Activated naive CD4-positive, alpha-beta T cell treated with anti-CD3 and anti-CD28 coated beads, Interleukin-2, amount 10 ng/mL, durations not matched to agents 7 days and 5 days (primary cell): ENCODE measurements around the gene ABCA1.

ENCODE experiments used
- CTCF ChIA-PET: fragments of 350-600 bp; sonication (Branson Sonifier 250); formaldehyde crosslinking; loops from one replicate; lab custom pipeline; 2021; ENCODE audit warnings: antibody characterized with exemption; lab: Charles Lee
- DNase-seq: peaks from one replicate; pipeline ENCODE4 v3.0.0-alpha.2; 2020
- H3K27ac Mint-ChIP-seq: one replicate; pipeline ENCODE4 v1.8.0; 2021; ENCODE audit warnings: mild to moderate bottlenecking, moderate library complexity, mixed read lengths
- H3K27me3 Mint-ChIP-seq: one replicate; pipeline ENCODE4 v1.8.0; 2021; ENCODE audit warnings: mild to moderate bottlenecking, mixed read lengths
- H3K36me3 Mint-ChIP-seq: one replicate; pipeline ENCODE4 v1.8.0; 2021; ENCODE audit warnings: mixed read lengths
- H3K4me1 Mint-ChIP-seq: one replicate; pipeline ENCODE4 v1.8.0; 2021; ENCODE audit warnings: mixed read lengths
- H3K4me3 Mint-ChIP-seq: one replicate; pipeline ENCODE4 v1.8.0; 2021; ENCODE audit warnings: mild to moderate bottlenecking, moderate library complexity, mixed read lengths
- H3K9me3 Mint-ChIP-seq: one replicate; pipeline ENCODE4 v1.8.0; 2021; ENCODE audit warnings: mixed read lengths

The ABCA1 gene

GRCh38 chr9:104843644-104844240 lies 84.2 kb downstream of the ABCA1 start:
- no peak for DNase-seq
- Mint-ChIP-seq H3K27me3 (no peaks in the 10 kb centered on the region), H3K4me3 (no peak overlapping the region), H3K9me3 (no peaks in the 10 kb centered on the region), H3K36me3 (no peaks in the 10 kb centered on the region), H3K4me1 (no peaks in the 10 kb centered on the region), H3K27ac (no peak overlapping the region)
- CTCF ChIA-PET = no interaction called here

GRCh38 chr9:104842698-104843097 lies 85.3 kb downstream of the ABCA1 start:
- DNase-seq = no peak
- Mint-ChIP-seq H3K27ac (no peak overlapping the region), H3K4me1 (no peaks in the 10 kb centered on the region), H3K36me3 (no peaks in the 10 kb centered on the region), H3K27me3 (no peaks in the 10 kb centered on the region), H3K4me3 (no peak overlapping the region), H3K9me3 (no peaks in the 10 kb centered on the region)
- CTCF ChIA-PET = no interaction called here

DNA sequence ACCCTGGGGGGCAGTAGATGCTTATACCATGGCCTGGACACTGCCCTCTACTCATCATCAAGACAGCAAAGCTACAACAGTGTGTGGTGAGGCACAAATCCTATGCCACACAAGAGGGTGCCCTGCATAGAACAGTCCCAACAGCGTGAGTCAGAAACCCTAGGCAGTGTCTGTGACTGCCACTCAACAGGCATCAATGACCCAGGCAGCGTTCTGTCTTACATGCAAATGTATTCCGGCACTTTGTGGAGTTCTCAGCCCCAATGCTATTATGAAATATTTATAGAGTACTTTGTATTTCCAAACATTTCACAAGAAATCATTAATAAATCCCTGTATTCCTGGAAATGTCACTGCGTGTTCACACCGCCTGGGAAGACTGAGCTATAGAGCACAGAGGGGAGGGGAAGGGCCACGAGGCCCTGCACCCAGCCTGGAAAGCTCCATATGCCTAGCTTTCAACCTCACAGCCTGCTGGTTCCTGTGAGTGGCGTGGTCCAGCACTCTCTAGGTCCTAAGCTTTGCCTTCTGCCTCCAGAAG lies 86.3 kb downstream of the ABCA1 start:
- H3K27me3 Mint-ChIP-seq = no peaks in the 10 kb centered on the region
- CTCF ChIA-PET = no interaction called here
- H3K4me1 Mint-ChIP-seq = peaks cover under 1% of the 10 kb centered on the region
- no peak overlapping the region for H3K4me3 Mint-ChIP-seq
- no peak for DNase-seq
- H3K9me3 Mint-ChIP-seq = no peaks in the 10 kb centered on the region
- no peaks in the 10 kb centered on the region for H3K36me3 Mint-ChIP-seq
- H3K27ac Mint-ChIP-seq = no peak overlapping the region

- H3K36me3 Mint-ChIP-seq = no peaks in the 10 kb centered on the region
- CTCF ChIA-PET = no interaction called here
- no peak overlapping the region for H3K27ac Mint-ChIP-seq
- no peaks in the 10 kb centered on the region for H3K9me3 Mint-ChIP-seq
- peaks cover 8% of the 10 kb centered on the region for H3K4me1 Mint-ChIP-seq
- H3K4me3 Mint-ChIP-seq = no peak overlapping the region
- no peaks in the 10 kb centered on the region for H3K27me3 Mint-ChIP-seq
- no peak for DNase-seq
These were observed 89.0 kb downstream of the ABCA1 start for GRCh38 chr9:104838958-104839357.

DNA sequence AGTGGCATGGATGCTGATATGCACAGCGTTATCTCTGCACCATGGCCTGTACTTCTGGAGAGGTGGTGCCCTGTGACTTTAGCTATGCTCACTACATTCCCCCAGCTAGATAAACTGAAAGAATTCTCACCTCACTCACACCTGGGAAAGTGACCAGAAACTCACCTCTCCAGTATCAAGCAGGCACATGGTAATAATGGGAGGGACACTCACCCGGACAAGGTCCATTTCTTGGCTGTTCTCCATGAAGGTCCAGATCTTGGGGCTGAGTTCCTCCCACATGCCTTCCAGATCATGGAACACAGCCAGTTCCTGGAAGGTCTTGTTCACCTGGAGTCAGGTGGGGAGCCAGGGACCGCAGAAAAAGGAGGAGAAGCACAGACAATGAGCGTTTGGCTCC lies 91.2 kb downstream of the ABCA1 start:
- no peak overlapping the region for H3K27ac Mint-ChIP-seq
- no peak overlapping the region for H3K4me3 Mint-ChIP-seq
- no peaks in the 10 kb centered on the region for H3K27me3 Mint-ChIP-seq
- CTCF ChIA-PET = no interaction called here
- H3K4me1 Mint-ChIP-seq = peaks cover 8% of the 10 kb centered on the region
- no peaks in the 10 kb centered on the region for H3K36me3 Mint-ChIP-seq
- DNase-seq = no peak
- H3K9me3 Mint-ChIP-seq = no peaks in the 10 kb centered on the region

DNA sequence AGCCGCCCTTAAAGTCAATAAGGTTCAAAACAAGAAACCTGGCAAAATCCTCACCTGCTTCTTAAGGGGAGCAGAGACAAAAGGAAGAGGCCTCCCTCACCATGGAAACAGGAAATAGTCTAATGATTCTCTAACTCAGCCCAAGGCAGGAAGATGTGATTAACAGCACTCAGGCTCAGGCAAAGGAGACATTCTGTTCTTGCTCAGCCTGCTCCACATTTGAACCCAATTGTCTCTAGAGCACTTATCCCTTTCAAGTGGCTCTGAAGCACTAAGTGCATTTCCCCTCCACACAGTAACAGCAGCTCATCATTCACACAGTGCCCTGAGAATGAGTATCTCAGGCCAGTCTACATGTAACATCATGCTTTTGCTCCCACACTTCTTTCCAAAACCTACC lies 91.7 kb downstream of the ABCA1 start:
- Mint-ChIP-seq H3K9me3 (no peaks in the 10 kb centered on the region), H3K27me3 (no peaks in the 10 kb centered on the region), H3K36me3 (no peaks in the 10 kb centered on the region), H3K27ac (no peak overlapping the region), H3K4me3 (no peak overlapping the region), H3K4me1 (peaks cover 8% of the 10 kb centered on the region)
- CTCF ChIA-PET = no interaction called here
- no peak for DNase-seq

DNA sequence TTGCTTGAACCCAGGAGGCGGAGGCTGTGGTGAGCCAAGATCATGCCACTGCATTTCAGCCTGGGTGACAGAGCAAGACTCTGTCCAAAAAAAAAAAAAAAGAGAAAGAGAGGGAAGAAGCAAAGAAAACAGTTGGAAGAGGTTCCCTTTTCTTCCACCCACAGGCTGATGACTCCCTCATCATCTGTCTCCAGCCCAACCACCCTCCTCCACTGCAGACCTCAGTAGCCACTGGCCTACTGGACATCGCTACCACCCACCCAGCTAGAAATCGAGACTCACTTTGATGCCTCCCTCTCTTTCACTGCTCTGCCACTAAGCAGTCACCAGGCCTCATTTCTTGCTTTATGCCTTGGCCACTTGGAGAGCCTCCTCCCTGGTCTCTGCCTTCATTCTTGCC lies 92.8 kb downstream of the ABCA1 start:
- Mint-ChIP-seq H3K9me3 (no peaks in the 10 kb centered on the region), H3K27ac (no peak overlapping the region), H3K4me1 (peaks cover 8% of the 10 kb centered on the region), H3K4me3 (no peak overlapping the region), H3K36me3 (no peaks in the 10 kb centered on the region), H3K27me3 (no peaks in the 10 kb centered on the region)
- DNase-seq = no peak
- CTCF ChIA-PET = no interaction called here

GRCh38 chr9:104833696-104834095 lies 94.3 kb downstream of the ABCA1 start:
- H3K9me3 Mint-ChIP-seq = no peaks in the 10 kb centered on the region
- no peaks in the 10 kb centered on the region for H3K27me3 Mint-ChIP-seq
- DNase-seq = no peak
- no peak overlapping the region for H3K27ac Mint-ChIP-seq
- H3K4me1 Mint-ChIP-seq = peaks cover 11% of the 10 kb centered on the region
- H3K4me3 Mint-ChIP-seq = no peak overlapping the region
- H3K36me3 Mint-ChIP-seq = no peaks in the 10 kb centered on the region
- CTCF ChIA-PET = interaction anchor here (0.6 kb wide), 1 partner anchor 53 kb away, joined by 3 read pairs; no protein-coding TSS in a partner anchor

- no peak for DNase-seq
- Mint-ChIP-seq H3K9me3 (no peaks in the 10 kb centered on the region), H3K36me3 (no peaks in the 10 kb centered on the region), H3K4me1 (peaks cover 11% of the 10 kb centered on the region), H3K4me3 (no peak overlapping the region), H3K27ac (no peak overlapping the region), H3K27me3 (no peaks in the 10 kb centered on the region)
- CTCF ChIA-PET = interaction anchor here (1.6 kb wide), 1 partner anchor 31 kb away, joined by 4 read pairs; no protein-coding TSS in a partner anchor
These were observed 96.3 kb downstream of the ABCA1 start for GRCh38 chr9:104831681-104832080.

DNA sequence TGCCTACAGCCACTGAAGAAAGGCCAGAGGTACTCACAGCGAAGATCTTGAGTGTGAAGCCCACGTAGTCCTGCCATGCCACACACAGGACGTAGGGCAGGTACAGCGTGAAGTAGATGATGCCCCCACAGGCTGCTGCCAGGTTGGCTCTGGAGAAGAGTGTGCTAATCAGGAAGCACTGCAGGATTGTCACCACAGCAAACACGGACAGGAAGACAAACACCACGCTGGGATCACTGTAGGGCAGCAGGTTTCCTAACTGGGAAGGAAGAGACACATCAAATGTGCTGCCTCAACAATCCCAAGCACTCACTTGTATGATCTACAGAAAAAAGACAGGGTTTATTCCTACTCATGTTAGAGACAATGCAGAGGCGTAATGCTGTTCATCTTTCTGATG lies 101.0 kb downstream of the ABCA1 start:
- H3K4me3 Mint-ChIP-seq = no peak overlapping the region
- CTCF ChIA-PET = no interaction called here
- peaks cover 3% of the 10 kb centered on the region for H3K4me1 Mint-ChIP-seq

DNA sequence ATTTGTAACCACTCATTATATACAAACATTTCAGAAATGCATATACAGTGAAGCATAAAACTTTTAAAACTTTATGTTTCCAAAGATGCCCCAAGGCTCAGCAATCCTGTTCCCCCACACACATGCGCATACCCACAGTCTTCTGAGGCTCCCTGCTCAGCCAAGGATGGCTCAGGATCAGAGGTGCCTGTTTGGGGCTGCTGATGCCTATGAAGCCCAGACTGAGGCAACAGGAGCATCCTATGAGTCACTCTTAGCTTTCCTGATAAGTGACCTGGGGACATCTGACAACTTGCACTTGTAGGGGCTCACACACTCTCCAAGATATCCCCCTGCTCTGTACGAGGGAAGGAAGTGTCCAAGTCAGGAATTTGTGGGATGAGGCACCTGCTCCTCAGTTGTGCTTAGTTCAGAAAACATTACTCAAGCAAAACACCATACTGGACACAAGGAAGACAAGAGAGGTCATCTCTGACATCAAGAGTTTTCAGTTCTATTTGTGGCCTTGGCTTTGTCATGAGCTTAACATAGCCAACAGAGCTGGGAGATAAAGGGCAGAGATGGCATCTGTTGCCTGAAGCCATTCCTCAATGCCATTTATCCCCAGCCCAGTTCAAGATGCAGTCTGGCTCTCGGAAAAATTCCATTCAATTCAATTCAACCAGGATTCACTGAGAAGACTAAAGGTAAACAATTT lies 101.7 kb downstream of the ABCA1 start:
- CTCF ChIA-PET = no interaction called here
- Mint-ChIP-seq H3K27ac (no peak overlapping the region), H3K9me3 (no peaks in the 10 kb centered on the region), H3K4me3 (no peak overlapping the region), H3K27me3 (no peaks in the 10 kb centered on the region), H3K4me1 (peaks cover 3% of the 10 kb centered on the region), H3K36me3 (no peaks in the 10 kb centered on the region)
- no peak for DNase-seq

More for the DNA sequence above, 101.0 kb downstream of the ABCA1 start:
- Mint-ChIP-seq H3K27me3 (no peaks in the 10 kb centered on the region), H3K9me3 (no peaks in the 10 kb centered on the region), H3K36me3 (no peaks in the 10 kb centered on the region), H3K27ac (no peak overlapping the region)
- no peak for DNase-seq

GRCh38 chr9:104820336-104820735 lies 107.6 kb downstream of the ABCA1 start:
- Mint-ChIP-seq H3K27ac (no peak overlapping the region), H3K9me3 (no peaks in the 10 kb centered on the region), H3K36me3 (no peaks in the 10 kb centered on the region), H3K27me3 (no peaks in the 10 kb centered on the region), H3K4me1 (no peaks in the 10 kb centered on the region), H3K4me3 (no peak overlapping the region)
- CTCF ChIA-PET = no interaction called here
- no peak for DNase-seq

GRCh38 chr9:104819033-104819432 lies 108.9 kb downstream of the ABCA1 start:
- Mint-ChIP-seq H3K27me3 (no peaks in the 10 kb centered on the region), H3K4me3 (no peak overlapping the region), H3K9me3 (no peaks in the 10 kb centered on the region), H3K4me1 (no peaks in the 10 kb centered on the region), H3K27ac (no peak overlapping the region), H3K36me3 (no peaks in the 10 kb centered on the region)
- CTCF ChIA-PET = no interaction called here
- DNase-seq = no peak

DNA sequence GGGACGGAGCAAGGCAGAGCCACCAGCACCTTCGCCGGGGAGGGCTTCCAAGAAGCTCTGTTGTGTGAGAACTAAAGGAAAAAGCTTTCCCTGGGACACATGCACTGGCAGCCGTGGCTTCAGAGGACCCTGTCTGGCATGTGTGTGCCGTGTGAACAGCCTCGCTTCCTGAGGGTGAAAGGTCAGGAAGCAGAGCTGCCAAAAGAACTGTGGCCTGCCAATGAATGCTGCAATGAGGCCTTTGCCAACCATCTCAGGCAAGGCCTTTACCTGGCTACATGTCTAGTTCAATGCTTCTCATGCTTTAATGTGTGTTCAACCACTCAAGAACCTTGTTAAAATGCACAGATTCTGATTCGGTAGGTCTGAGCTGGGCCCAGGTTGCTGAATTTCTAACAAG lies 110.5 kb downstream of the ABCA1 start:
- Mint-ChIP-seq H3K36me3 (no peaks in the 10 kb centered on the region), H3K27me3 (no peaks in the 10 kb centered on the region), H3K27ac (no peak overlapping the region), H3K9me3 (no peaks in the 10 kb centered on the region), H3K4me3 (no peak overlapping the region), H3K4me1 (no peaks in the 10 kb centered on the region)
- CTCF ChIA-PET = no interaction called here
- DNase-seq = no peak
